ENCODE results near the gene CTNND2.

The CTNND2 gene

GRCh38 chr5:11258001-11258400 lies 646.2 kb downstream of the CTNND2 start:
- no peak overlapping the region for H3K27ac ChIP-seq
- TF ChIP-seq CTCF (conservative IDR thresholded peaks at IDR 0.05) (no peak), ZFX (IDR thresholded peaks at IDR 0.05) (no peak)

- no peak for TF ChIP-seq ZFX (IDR thresholded peaks at IDR 0.05)
- no peak for TF ChIP-seq CTCF (conservative IDR thresholded peaks at IDR 0.05)
- H3K27ac ChIP-seq: no peak overlapping the region
Measured at GRCh38 chr5:11252523-11252922, 651.7 kb downstream of the CTNND2 start.

GRCh38 chr5:11252075-11252474 lies 652.2 kb downstream of the CTNND2 start:
- no peak overlapping the region for H3K27ac ChIP-seq
- TF ChIP-seq ZFX (IDR thresholded peaks at IDR 0.05) (no peak), CTCF (conservative IDR thresholded peaks at IDR 0.05) (no peak)

- TF ChIP-seq ZFX (IDR thresholded peaks at IDR 0.05) (no peak), CTCF (conservative IDR thresholded peaks at IDR 0.05) (no peak)
- no peak overlapping the region for H3K27ac ChIP-seq
Measured at GRCh38 chr5:11251247-11251646, 653.0 kb downstream of the CTNND2 start.

- TF ChIP-seq CTCF (conservative IDR thresholded peaks at IDR 0.05): no peak
- no peak for TF ChIP-seq ZFX (IDR thresholded peaks at IDR 0.05)
- no peak overlapping the region for H3K27ac ChIP-seq
Measured at GRCh38 chr5:11248966-11249365, 655.3 kb downstream of the CTNND2 start.

- H3K27ac ChIP-seq: no peak overlapping the region
- TF ChIP-seq CTCF (conservative IDR thresholded peaks at IDR 0.05): no peak; the same call in 1 of the 2 replicates
- no peak for TF ChIP-seq ZFX (IDR thresholded peaks at IDR 0.05)
Measured at GRCh38 chr5:11247224-11247623, 657.0 kb downstream of the CTNND2 start.

GRCh38 chr5:11240293-11241190 lies 663.7 kb downstream of the CTNND2 start:
- no peak overlapping the region for H3K27ac ChIP-seq
- TF ChIP-seq CTCF (conservative IDR thresholded peaks at IDR 0.05) (no peak), ZFX (IDR thresholded peaks at IDR 0.05) (no peak)

Data from C4-2B (cell line).